Measurements from ENCODE around the gene CLIP3. TPM values are rescaled to one million over a fixed set of nuclear protein-coding genes. Genes with fewer than 3 reads are reported as not detected.

CLIP3 gene
- total and polyA plus RNA-seq, 2 of the 13 experiments (the other 11 are each of a cell fraction or from before 2014, with no cell fraction given) = 0.15 to 1.2 TPM

DNA sequence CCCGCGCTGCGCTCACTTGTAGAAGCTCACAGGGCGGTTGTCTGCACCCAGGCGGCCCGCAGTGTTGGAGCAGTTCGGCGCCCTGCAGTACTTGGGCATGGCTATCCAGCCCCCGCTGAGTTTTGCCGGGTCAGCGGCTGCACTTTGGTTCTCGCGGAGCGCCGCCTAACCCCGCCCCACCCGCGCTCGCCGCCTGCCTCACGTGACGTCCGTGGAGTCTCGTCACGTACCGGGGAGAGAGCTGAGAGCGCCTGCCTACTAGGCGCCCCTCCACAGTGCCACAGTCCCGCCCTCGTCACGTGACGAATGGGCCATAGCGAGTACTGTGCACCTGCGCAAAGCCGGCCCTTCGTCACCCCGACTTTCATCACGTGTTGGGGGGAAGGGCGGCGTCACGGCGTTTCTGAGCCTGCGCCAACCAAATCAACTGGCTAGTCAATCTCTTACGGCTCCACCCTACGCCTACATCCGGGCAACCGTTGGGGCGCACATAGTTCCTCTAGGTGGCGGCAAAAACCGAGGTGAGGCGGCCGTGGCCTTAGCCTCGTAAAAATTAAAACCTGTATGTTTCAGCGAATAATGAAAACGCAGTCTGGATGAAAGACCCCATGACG is 21.6 kb upstream of the CLIP3 start, which contains the start of gene THAP8 (continued):
- TF ChIP-seq, protein P1, sequence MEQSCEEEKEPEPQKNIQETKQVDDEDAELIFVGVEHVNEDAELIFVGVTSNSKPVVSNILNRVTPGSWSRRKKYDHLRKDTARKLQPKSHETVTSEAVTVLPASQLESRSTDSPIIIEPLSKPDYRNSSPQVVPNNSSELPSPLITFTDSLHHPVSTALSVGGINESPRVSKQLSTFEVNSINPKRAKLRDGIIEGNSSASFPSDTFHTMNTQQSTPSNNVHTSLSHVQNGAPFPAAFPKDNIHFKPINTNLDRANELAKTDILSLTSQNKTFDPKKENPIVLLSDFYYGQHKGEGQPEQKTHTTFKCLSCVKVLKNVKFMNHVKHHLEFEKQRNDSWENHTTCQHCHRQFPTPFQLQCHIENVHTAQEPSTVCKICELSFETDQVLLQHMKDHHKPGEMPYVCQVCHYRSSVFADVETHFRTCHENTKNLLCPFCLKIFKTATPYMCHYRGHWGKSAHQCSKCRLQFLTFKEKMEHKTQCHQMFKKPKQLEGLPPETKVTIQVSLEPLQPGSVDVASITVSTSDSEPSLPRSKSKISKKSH (CRISPR knock-in tag; IDR thresholded peaks at IDR 0.05; ENCODE audit: borderline replicate concordance) = peak; percentile 55; the same call in 1 of the 2 replicates
- TF ChIP-seq, protein P2, sequence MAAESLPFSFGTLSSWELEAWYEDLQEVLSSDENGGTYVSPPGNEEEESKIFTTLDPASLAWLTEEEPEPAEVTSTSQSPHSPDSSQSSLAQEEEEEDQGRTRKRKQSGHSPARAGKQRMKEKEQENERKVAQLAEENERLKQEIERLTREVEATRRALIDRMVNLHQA (CRISPR knock-in tag; IDR thresholded peaks at IDR 0.05) = no peak
- TF ChIP-seq ZNF143 (CRISPR knock-in tag; IDR thresholded peaks at IDR 0.05) (peak; percentile 56), HDAC2 (CRISPR knock-in tag; IDR thresholded peaks at IDR 0.05) (peak; percentile 85; the same call in 1 of the 2 replicates), HHEX (CRISPR knock-in tag; IDR thresholded peaks at IDR 0.05) (no peak), FLYWCH1 (CRISPR knock-in tag; IDR thresholded peaks at IDR 0.05) (no peak), ZNF652 (CRISPR knock-in tag; IDR thresholded peaks at IDR 0.05; ENCODE audit: borderline replicate concordance, low read depth) (no peak; the same call in 1 of the 2 replicates), GPN1 (CRISPR knock-in tag; IDR thresholded peaks at IDR 0.05; ENCODE audit: borderline replicate concordance) (no peak), RARG (CRISPR knock-in tag; IDR thresholded peaks at IDR 0.05; ENCODE audit: low read depth) (no peak), ZNF430 (CRISPR knock-in tag; IDR thresholded peaks at IDR 0.05) (peak; percentile 64; the same call in 1 of the 2 replicates), NR1H2 (CRISPR knock-in tag; IDR thresholded peaks at IDR 0.05; ENCODE audit: borderline replicate concordance, low read depth) (no peak), ZNF234 (CRISPR knock-in tag; conservative IDR thresholded peaks at IDR 0.05) (no peak), ZNF343 (CRISPR knock-in tag; IDR thresholded peaks at IDR 0.05) (no peak), RARA (CRISPR knock-in tag; IDR thresholded peaks at IDR 0.05) (peak; percentile 53; the same call in 1 of the 2 replicates), ZNF205 (CRISPR knock-in tag; IDR thresholded peaks at IDR 0.05) (peak; percentile 100), REL (CRISPR knock-in tag; conservative IDR thresholded peaks at IDR 0.05) (no peak; the same call in 1 of the 2 replicates), POLR2AphosphoS5 (IDR thresholded peaks at IDR 0.05; ENCODE audit: low read depth, low read length) (peak; percentile 66), ZNF724P (CRISPR knock-in tag; IDR thresholded peaks at IDR 0.05; ENCODE audit: borderline replicate concordance) (no peak; the same call in 1 of the 2 replicates), POGZ (CRISPR knock-in tag; IDR thresholded peaks at IDR 0.05) (peak; percentile 87), ZKSCAN5 (CRISPR knock-in tag; IDR thresholded peaks at IDR 0.05) (no peak)
- TF ChIP-seq, protein P3, sequence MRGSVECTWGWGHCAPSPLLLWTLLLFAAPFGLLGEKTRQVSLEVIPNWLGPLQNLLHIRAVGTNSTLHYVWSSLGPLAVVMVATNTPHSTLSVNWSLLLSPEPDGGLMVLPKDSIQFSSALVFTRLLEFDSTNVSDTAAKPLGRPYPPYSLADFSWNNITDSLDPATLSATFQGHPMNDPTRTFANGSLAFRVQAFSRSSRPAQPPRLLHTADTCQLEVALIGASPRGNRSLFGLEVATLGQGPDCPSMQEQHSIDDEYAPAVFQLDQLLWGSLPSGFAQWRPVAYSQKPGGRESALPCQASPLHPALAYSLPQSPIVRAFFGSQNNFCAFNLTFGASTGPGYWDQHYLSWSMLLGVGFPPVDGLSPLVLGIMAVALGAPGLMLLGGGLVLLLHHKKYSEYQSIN (CRISPR knock-in tag; IDR thresholded peaks at IDR 0.05; ENCODE audit: borderline replicate concordance) = no peak
- TF ChIP-seq, protein P4, sequence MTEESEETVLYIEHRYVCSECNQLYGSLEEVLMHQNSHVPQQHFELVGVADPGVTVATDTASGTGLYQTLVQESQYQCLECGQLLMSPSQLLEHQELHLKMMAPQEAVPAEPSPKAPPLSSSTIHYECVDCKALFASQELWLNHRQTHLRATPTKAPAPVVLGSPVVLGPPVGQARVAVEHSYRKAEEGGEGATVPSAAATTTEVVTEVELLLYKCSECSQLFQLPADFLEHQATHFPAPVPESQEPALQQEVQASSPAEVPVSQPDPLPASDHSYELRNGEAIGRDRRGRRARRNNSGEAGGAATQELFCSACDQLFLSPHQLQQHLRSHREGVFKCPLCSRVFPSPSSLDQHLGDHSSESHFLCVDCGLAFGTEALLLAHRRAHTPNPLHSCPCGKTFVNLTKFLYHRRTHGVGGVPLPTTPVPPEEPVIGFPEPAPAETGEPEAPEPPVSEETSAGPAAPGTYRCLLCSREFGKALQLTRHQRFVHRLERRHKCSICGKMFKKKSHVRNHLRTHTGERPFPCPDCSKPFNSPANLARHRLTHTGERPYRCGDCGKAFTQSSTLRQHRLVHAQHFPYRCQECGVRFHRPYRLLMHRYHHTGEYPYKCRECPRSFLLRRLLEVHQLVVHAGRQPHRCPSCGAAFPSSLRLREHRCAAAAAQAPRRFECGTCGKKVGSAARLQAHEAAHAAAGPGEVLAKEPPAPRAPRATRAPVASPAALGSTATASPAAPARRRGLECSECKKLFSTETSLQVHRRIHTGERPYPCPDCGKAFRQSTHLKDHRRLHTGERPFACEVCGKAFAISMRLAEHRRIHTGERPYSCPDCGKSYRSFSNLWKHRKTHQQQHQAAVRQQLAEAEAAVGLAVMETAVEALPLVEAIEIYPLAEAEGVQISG (CRISPR knock-in tag; IDR thresholded peaks at IDR 0.05) = peak; percentile 50; the same call in 1 of the 2 replicates
- TF ChIP-seq, protein P5, sequence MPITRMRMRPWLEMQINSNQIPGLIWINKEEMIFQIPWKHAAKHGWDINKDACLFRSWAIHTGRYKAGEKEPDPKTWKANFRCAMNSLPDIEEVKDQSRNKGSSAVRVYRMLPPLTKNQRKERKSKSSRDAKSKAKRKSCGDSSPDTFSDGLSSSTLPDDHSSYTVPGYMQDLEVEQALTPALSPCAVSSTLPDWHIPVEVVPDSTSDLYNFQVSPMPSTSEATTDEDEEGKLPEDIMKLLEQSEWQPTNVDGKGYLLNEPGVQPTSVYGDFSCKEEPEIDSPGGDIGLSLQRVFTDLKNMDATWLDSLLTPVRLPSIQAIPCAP (CRISPR knock-in tag; IDR thresholded peaks at IDR 0.05; ENCODE audit: low read depth) = no peak
- TF ChIP-seq, protein P6, sequence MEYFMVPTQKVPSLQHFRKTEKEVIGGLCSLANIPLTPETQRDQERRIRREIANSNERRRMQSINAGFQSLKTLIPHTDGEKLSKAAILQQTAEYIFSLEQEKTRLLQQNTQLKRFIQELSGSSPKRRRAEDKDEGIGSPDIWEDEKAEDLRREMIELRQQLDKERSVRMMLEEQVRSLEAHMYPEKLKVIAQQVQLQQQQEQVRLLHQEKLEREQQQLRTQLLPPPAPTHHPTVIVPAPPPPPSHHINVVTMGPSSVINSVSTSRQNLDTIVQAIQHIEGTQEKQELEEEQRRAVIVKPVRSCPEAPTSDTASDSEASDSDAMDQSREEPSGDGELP (IDR thresholded peaks at IDR 0.05; ENCODE audit: borderline replicate concordance, low read depth) = no peak; the same call in 1 of the 2 replicates

All from HepG2 (cell line).